ENCODE data around the gene NOXA1.

Gene NOXA1

GRCh38 chr9:137441289-137441934, 18.2 kb downstream of the NOXA1 start, which contains the start of gene ENTPD8:
TSS of gene ENTPD8 (minus strand) at chr9:137441357. CDS start at chr9:137438285, 3,072 bp downstream.
- TF ChIP-seq CTCF (conservative IDR thresholded peaks at IDR 0.05; ENCODE audit: low read depth, low read length) = no peak
- peak within 1 kb of the TSS; percentile 29 for H3K4me3 ChIP-seq (ENCODE audit: low read length)
- no peak for DNase-seq (ENCODE audit: low read depth)

- no peak overlapping the region for H3K4me3 ChIP-seq (ENCODE audit: low read length)
- DNase-seq (ENCODE audit: low read depth) = no peak
- no peak for TF ChIP-seq CTCF (conservative IDR thresholded peaks at IDR 0.05; ENCODE audit: low read depth, low read length)
These were observed 18.7 kb downstream of the NOXA1 start for GRCh38 chr9:137441935-137442321.

GRCh38 chr9:137444106-137444790, 21.1 kb downstream of the NOXA1 start:
- no peak overlapping the region for H3K4me3 ChIP-seq (ENCODE audit: low read length)
- no peak for TF ChIP-seq CTCF (conservative IDR thresholded peaks at IDR 0.05; ENCODE audit: low read depth, low read length)
- no peak for DNase-seq (ENCODE audit: low read depth)

- no peak for DNase-seq (ENCODE audit: low read depth)
- peak; percentile 83 for TF ChIP-seq CTCF (conservative IDR thresholded peaks at IDR 0.05; ENCODE audit: low read depth, low read length)
- H3K4me3 ChIP-seq (ENCODE audit: low read length) = no peak overlapping the region
These were observed 22.1 kb downstream of the NOXA1 start for GRCh38 chr9:137445275-137445807.

- no peak for DNase-seq (ENCODE audit: low read depth)
These were observed 22.8 kb downstream of the NOXA1 start for GRCh38 chr9:137445930-137446431.

GRCh38 chr9:137446851-137447471, 23.8 kb downstream of the NOXA1 start:
- DNase-seq (ENCODE audit: low read depth) = no peak
- H3K4me3 ChIP-seq (ENCODE audit: low read length) = no peak overlapping the region
- no peak for TF ChIP-seq CTCF (conservative IDR thresholded peaks at IDR 0.05; ENCODE audit: low read depth, low read length)

More at GRCh38 chr9:137445930-137446431, 22.8 kb downstream of the NOXA1 start:
- TF ChIP-seq CTCF (conservative IDR thresholded peaks at IDR 0.05; ENCODE audit: low read depth, low read length) = no peak
- no peak overlapping the region for H3K4me3 ChIP-seq (ENCODE audit: low read length)
